GM12878 (cell line): ENCODE data around the gene RFX3. TPM values are rescaled to one million over a fixed set of nuclear protein-coding genes. Genes with fewer than 3 reads are reported as not detected.

ENCODE experiments used
- FOS ChIP-seq: IDR thresholded peaks from 3 replicates; pipeline ENCODE4 v1.6.1; 2011; ENCODE audit warnings: borderline replicate concordance; ENCODE audit not compliant: insufficient read length; ENCODE audit errors: extremely low read depth
- MYB ChIP-seq: fragments of 150-350 bp; IDR thresholded peaks from 2 replicates; pipeline ENCODE4 v1.6.1; 2014; ENCODE audit warnings: mild to moderate bottlenecking, low read depth, low read length, borderline replicate concordance
- MYC ChIP-seq: IDR thresholded peaks from 2 replicates; pipeline ENCODE4 v1.6.1; 2011; ENCODE audit warnings: mild to moderate bottlenecking, low read length, moderate library complexity, inconsistent platforms; ENCODE audit not compliant: insufficient read depth, insufficient replicate concordance, insufficient read length, severe bottlenecking
- PAX8 ChIP-seq: fragments of 450-650 bp; IDR thresholded peaks from 2 replicates; pipeline ENCODE4 v1.6.1; 2017; ENCODE audit warnings: mild to moderate bottlenecking, moderate library complexity
- RELB ChIP-seq: fragments of 450-650 bp; IDR thresholded peaks from 2 replicates; pipeline ENCODE4 v1.6.1; 2017; ENCODE audit warnings: low read depth, mild to moderate bottlenecking, moderate library complexity
- RFX5 ChIP-seq: IDR thresholded peaks from 2 replicates; pipeline ENCODE4 v1.6.1; 2011; ENCODE audit warnings: low read depth, low read length, improper control_type of control experiment
- SMC3 ChIP-seq: IDR thresholded peaks from 2 replicates; pipeline ENCODE4 v1.6.1; 2011; ENCODE audit warnings: low read length, improper control_type of control experiment, borderline replicate concordance
- USF1 ChIP-seq: IDR thresholded peaks from 2 replicates; pipeline ENCODE4 v1.6.1; 2011; ENCODE audit warnings: borderline replicate concordance, low read depth, mild to moderate bottlenecking, moderate library complexity, mixed read lengths, low read length; ENCODE audit not compliant: insufficient read depth; ENCODE audit errors: extremely low read length
- ZBED1 ChIP-seq: IDR thresholded peaks from 2 replicates; pipeline ENCODE4 v1.6.1; 2016; ENCODE audit warnings: borderline replicate concordance
- polyA plus RNA-seq, 11 experiments: library from polyadenylated mRNA; depleted of rRNA in 4 of 11; unstranded in 6 of 11; stranded (reverse) in 5 of 11; fragments of >200 nt; fragmentation: Nextera tagmentation in 4 of 11; fragmentation: Illumina TruSeq in 1 of 11; extraction: Ambion mirVana in 4 of 11; extraction: Trizol in 1 of 11; gene quantifications; 1 replicate in 1 of 11; 2 replicates in 10 of 11; pipeline versions ENCODE4 v1.2.1 to v1.2.3, GENCODE V29; 2011 to 2016; ENCODE audit warnings: inconsistent platforms in 2 of 11, missing spikeins in 2 of 11, low read depth in 1 of 11
- total RNA-seq, 4 experiments: library from RNA; depleted of rRNA in 3 of 4; stranded (reverse); fragments of >200 nt in 3 of 4; fragmentation: Illumina TruSeq in 1 of 4; extraction: Trizol in 1 of 4; gene quantifications; 2 replicates each; pipeline versions ENCODE4 v1.2.1 to v1.2.3, GENCODE V29; 2013 to 2021

The RFX3 gene
- total and polyA plus RNA-seq, 10 of the 15 experiments (the other 5 are each of a cell fraction or from before 2014, with no cell fraction given): 1.2 to 26.4 (median 6.7) TPM

GRCh38 chr9:3246241-3246640, 279.6 kb downstream of the RFX3 start (continued):
- TF ChIP-seq MYC: no peak
- no peak for TF ChIP-seq FOS
- TF ChIP-seq SMC3: no peak
- no peak for TF ChIP-seq PAX8
- TF ChIP-seq MYB: no peak
- no peak for TF ChIP-seq ZBED1
- TF ChIP-seq RFX5: no peak
- no peak for TF ChIP-seq RELB
- TF ChIP-seq USF1: no peak
- TF ChIP-seq, all 136 proteins: peak for 0
